ENCODE measurements around the gene GRM2.

GRCh38 chr3:51715231-51715976 lies 8.5 kb downstream of the GRM2 start:
- TF ChIP-seq CTCF (IDR thresholded peaks at IDR 0.05) (no peak), POLR2A (IDR thresholded peaks at IDR 0.05) (no peak)

All from uterus (tissue), 2 donors.